Naive B cell (primary cell): Measurements from ENCODE around the gene ATP13A1. TPM values are rescaled to one million over a fixed set of nuclear protein-coding genes. Genes with fewer than 3 reads are reported as not detected.
"Not testable (repeated sequence)": the region's sequence is repeated elsewhere in the genome, so short reads cannot be mapped to it uniquely, and the experiment has no call there.

ENCODE experiments used
- ATAC-seq, 2 donors: fragments of 150-1000 bp; cut with Tn5 transposase; 2 replicates each; pipeline ENCODE4 v1.10.0; 2021; ENCODE audit warnings: low read depth in 2 of 2, mild to moderate bottlenecking in 2 of 2, moderate library complexity in 2 of 2
- DNase-seq: peaks from one replicate; pipeline ENCODE4 v3.0.0; 2022
- H3K27ac Mint-ChIP-seq, 6 donors: one replicate each; pipeline ENCODE4 v1.8.0; 2020 to 2022; ENCODE audit warnings: mild to moderate bottlenecking in 6 of 6, mixed read lengths in 6 of 6, moderate library complexity in 5 of 6, inconsistent platforms in 2 of 6
- H3K27me3 Mint-ChIP-seq, 3 donors: one replicate each; pipeline ENCODE4 v1.8.0; 2021 to 2022; ENCODE audit warnings: mixed read lengths in 3 of 3, mild to moderate bottlenecking in 1 of 3
- H3K36me3 Mint-ChIP-seq, 2 donors: one replicate each; pipeline ENCODE4 v1.8.0; 2020 to 2022; ENCODE audit warnings: mixed read lengths in 2 of 2, inconsistent platforms in 1 of 2, mild to moderate bottlenecking in 1 of 2
- H3K4me1 Mint-ChIP-seq, 3 donors: one replicate each; pipeline ENCODE4 v1.8.0; 2020 to 2022; ENCODE audit warnings: mixed read lengths in 3 of 3, inconsistent platforms in 1 of 3, mild to moderate bottlenecking in 1 of 3, moderate library complexity in 1 of 3
- H3K4me3 Mint-ChIP-seq, 8 donors: one replicate each; pipeline ENCODE4 v1.8.0; 2020 to 2022; ENCODE audit warnings: mild to moderate bottlenecking in 8 of 8, mixed read lengths in 8 of 8, moderate library complexity in 8 of 8, inconsistent platforms in 2 of 8
- H3K9me3 Mint-ChIP-seq, 7 donors: one replicate each; pipeline ENCODE4 v1.8.0; 2020 to 2022; ENCODE audit warnings: mixed read lengths in 7 of 7, mild to moderate bottlenecking in 5 of 7, inconsistent platforms in 2 of 7, moderate library complexity in 1 of 7
- polyA plus RNA-seq, 6 donors: library from polyadenylated mRNA; unstranded; fragments of 300-500 nt; fragmentation: Illumina TruSeq; gene quantifications; one replicate each; pipeline ENCODE4 v1.2.3, GENCODE V29; 2021; ENCODE audit warnings: low read depth in 6 of 6

ATP13A1 gene
- 10 to 100 TPM; 13.2 to 59.0 (median 17.5) TPM for polyA plus RNA-seq

DNA sequence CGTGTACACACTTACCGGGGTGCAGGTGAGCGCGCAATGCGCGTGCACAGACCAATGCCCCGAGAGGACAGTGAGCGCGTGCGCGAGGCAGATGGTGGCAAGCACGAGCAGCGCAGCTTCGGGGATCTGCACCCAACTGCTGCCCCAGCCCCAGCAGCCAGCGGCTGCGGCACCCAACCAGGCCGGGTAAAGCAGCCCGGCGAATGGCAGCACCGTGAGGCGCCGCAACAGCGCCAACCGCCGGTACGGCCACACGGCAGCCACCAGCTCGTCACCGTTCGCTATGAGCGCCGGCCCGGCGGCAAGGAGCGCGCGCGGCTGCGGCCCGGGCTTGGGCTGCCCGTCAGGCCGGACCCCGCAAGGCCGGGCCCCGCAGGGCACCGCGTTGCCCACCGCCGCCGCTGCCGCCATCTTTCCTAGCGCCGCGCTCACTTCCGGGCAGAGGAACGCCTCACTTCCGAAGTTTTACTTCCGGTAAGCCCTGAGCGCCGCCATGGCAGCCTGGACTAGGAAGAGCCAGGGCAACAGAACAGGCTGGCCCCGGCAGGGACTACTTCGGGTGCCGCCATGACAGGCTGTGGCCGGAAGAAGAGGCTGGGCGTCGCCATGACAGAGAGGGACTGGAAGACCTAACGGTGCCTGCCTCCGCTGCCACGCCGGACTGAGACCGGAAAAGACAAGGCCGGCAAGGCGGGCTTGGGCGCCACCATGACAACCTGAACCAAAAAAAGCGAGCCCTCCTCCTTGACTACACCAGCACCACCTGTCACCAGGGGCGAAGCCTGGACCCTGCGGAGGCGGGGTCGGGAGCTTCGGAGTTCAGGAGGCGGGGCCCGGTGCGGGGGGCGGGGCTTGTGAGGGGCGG is at the start of gene ATP13A1:
TSS of gene ATP13A1 (minus strand) at position 421 of the 865 bp plus-strand sequence. CDS start at position 411, 10 bp downstream.
- peak; percentile 74 to 76 for ATAC-seq
- no peaks in the 10 kb centered on the region for H3K27me3 Mint-ChIP-seq
- H3K4me1 Mint-ChIP-seq: peaks cover 24 to 57% (median 38%) of the 10 kb centered on the region in 3 donors
- peaks cover 0 to 1% of the 10 kb centered on the region in 2 donors for H3K36me3 Mint-ChIP-seq
- H3K27ac Mint-ChIP-seq: peak within 1 kb of the TSS; percentile 86 to 99 (median 98)
- DNase-seq: peak; percentile 96
- H3K4me3 Mint-ChIP-seq: peak within 1 kb of the TSS; percentile 76 to 96 (median 96)
- no peaks in the 10 kb centered on the region for H3K9me3 Mint-ChIP-seq

- H3K9me3 Mint-ChIP-seq: peaks cover 8 to 97% (median 84%) of the 10 kb centered on the region in 7 donors
- H3K27ac Mint-ChIP-seq: no peak overlapping the region
- no peak overlapping the region for H3K4me3 Mint-ChIP-seq
- DNase-seq: no peak
- no peak for ATAC-seq
- H3K27me3 Mint-ChIP-seq: no peaks in the 10 kb centered on the region
- peaks cover 56 to 60% of the 10 kb centered on the region in 2 donors for H3K36me3 Mint-ChIP-seq
- H3K4me1 Mint-ChIP-seq: peaks cover 0 to 5% (median 0%) of the 10 kb centered on the region in 3 donors
Measured at GRCh38 chr19:19711934-19712828, 48.7 kb upstream of the ATP13A1 start.

GRCh38 chr19:19711306-19711933 is 47.9 kb upstream of the ATP13A1 start:
- peaks cover 52 to 53% of the 10 kb centered on the region in 2 donors for H3K36me3 Mint-ChIP-seq
- no peak overlapping the region for H3K27ac Mint-ChIP-seq
- no peaks in the 10 kb centered on the region for H3K4me1 Mint-ChIP-seq
- peaks cover 5 to 97% (median 83%) of the 10 kb centered on the region in 7 donors for H3K9me3 Mint-ChIP-seq
- no peaks in the 10 kb centered on the region for H3K27me3 Mint-ChIP-seq
- no peak overlapping the region for H3K4me3 Mint-ChIP-seq
- DNase-seq (no peak), ATAC-seq (no peak)

GRCh38 chr19:19710506-19710905 is 47.0 kb upstream of the ATP13A1 start:
- no peak for ATAC-seq
- no peak for DNase-seq
- Mint-ChIP-seq H3K4me1 (no peaks in the 10 kb centered on the region), H3K27me3 (no peaks in the 10 kb centered on the region), H3K27ac (no peak overlapping the region), H3K9me3 (peaks cover 5 to 97% (median 81%) of the 10 kb centered on the region in 7 donors), H3K36me3 (peaks cover 43 to 45% of the 10 kb centered on the region in 2 donors), H3K4me3 (no peak overlapping the region)

- ATAC-seq: no peak
- no peak for DNase-seq
- Mint-ChIP-seq H3K36me3 (peaks cover 22 to 35% of the 10 kb centered on the region in 2 donors), H3K27me3 (no peaks in the 10 kb centered on the region), H3K9me3 (peaks cover 7 to 90% (median 58%) of the 10 kb centered on the region in 7 donors), H3K27ac (no peak overlapping the region), H3K4me3 (no peak overlapping the region), H3K4me1 (no peaks in the 10 kb centered on the region)
Measured at GRCh38 chr19:19704836-19705235, 41.4 kb upstream of the ATP13A1 start.

DNA sequence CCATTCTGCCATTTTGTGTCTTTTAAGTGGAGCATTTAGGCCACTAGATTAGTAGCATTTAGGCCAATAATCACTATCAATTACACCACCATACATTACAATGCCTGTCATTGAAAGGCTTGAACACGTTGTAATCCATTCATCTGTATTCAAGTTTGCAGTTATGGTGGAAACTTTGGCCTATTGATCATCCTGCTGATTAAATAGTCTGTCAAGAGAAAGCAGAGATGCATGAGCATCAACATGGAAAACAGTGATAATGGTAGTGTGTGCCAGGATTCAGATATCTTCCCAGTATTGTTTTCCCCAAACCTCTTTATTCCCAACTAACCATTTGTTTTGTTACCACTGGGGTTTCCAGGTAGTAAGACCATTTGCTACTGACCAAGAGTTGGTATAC is 37.0 kb upstream of the ATP13A1 start:
- not testable (repeated sequence) for H3K27ac Mint-ChIP-seq, ATAC-seq, H3K27me3 Mint-ChIP-seq, H3K4me3 Mint-ChIP-seq, H3K4me1 Mint-ChIP-seq, DNase-seq
- peaks cover 4 to 50% (median 19%) of the 10 kb centered on the region in 7 donors for H3K9me3 Mint-ChIP-seq
- H3K36me3 Mint-ChIP-seq: peaks cover 7 to 24% of the 10 kb centered on the region in 2 donors

GRCh38 chr19:19697589-19697988 is 34.1 kb upstream of the ATP13A1 start:
- H3K27ac Mint-ChIP-seq: no peak overlapping the region
- H3K9me3 Mint-ChIP-seq: peaks cover 0 to 23% (median 6%) of the 10 kb centered on the region in 7 donors
- no peaks in the 10 kb centered on the region for H3K4me1 Mint-ChIP-seq
- H3K36me3 Mint-ChIP-seq: peaks cover 0 to 5% of the 10 kb centered on the region in 2 donors
- DNase-seq: no peak
- H3K4me3 Mint-ChIP-seq: no peak overlapping the region
- H3K27me3 Mint-ChIP-seq: no peaks in the 10 kb centered on the region
- ATAC-seq: no peak

- DNase-seq (no peak), ATAC-seq (no peak)
- Mint-ChIP-seq H3K36me3 (peaks cover 0 to 5% of the 10 kb centered on the region in 2 donors), H3K4me1 (no peaks in the 10 kb centered on the region), H3K9me3 (peaks cover 0 to 17% (median 6%) of the 10 kb centered on the region in 7 donors), H3K27me3 (no peaks in the 10 kb centered on the region), H3K4me3 (no peak overlapping the region), H3K27ac (no peak overlapping the region)
Measured at GRCh38 chr19:19696386-19696785, 32.9 kb upstream of the ATP13A1 start.

DNA sequence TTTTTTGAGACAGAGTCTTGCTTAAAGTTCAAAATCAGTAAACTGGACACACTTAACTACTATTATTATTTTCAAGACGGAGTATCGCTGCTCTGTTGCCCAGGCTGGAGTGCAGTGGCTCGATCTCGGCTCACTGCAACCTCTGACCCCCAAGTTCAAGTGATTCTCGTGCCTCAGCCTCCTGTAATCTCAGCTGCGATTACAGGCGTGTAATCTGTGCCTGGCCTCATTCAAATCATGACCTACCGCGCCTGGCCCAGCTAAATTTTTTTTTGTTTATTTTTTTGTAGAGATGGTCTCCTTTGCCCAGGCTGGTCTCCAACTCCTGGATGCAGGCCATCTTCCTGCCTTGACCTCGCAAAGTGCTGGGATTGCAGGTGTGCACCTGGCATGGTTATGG is 28.2 kb upstream of the ATP13A1 start:
- H3K36me3 Mint-ChIP-seq: peaks cover 0 to 2% of the 10 kb centered on the region in 2 donors
- ATAC-seq (no peak), DNase-seq (no peak)
- H3K27ac Mint-ChIP-seq: no peak overlapping the region
- no peaks in the 10 kb centered on the region for H3K27me3 Mint-ChIP-seq
- H3K9me3 Mint-ChIP-seq: peaks cover 0 to 3% (median 0%) of the 10 kb centered on the region in 7 donors
- no peaks in the 10 kb centered on the region for H3K4me1 Mint-ChIP-seq
- peak overlapping the region in 1 of 8 donors; percentile 70 for H3K4me3 Mint-ChIP-seq

GRCh38 chr19:19689023-19689422 is 25.5 kb upstream of the ATP13A1 start:
- H3K27me3 Mint-ChIP-seq, ATAC-seq, H3K4me3 Mint-ChIP-seq, DNase-seq, H3K4me1 Mint-ChIP-seq, H3K36me3 Mint-ChIP-seq: not testable (repeated sequence)
- Mint-ChIP-seq H3K27ac (peak overlapping the region in 1 of 6 donors; percentile 62), H3K9me3 (peaks cover 4 to 18% (median 8%) of the 10 kb centered on the region in 7 donors)

DNA sequence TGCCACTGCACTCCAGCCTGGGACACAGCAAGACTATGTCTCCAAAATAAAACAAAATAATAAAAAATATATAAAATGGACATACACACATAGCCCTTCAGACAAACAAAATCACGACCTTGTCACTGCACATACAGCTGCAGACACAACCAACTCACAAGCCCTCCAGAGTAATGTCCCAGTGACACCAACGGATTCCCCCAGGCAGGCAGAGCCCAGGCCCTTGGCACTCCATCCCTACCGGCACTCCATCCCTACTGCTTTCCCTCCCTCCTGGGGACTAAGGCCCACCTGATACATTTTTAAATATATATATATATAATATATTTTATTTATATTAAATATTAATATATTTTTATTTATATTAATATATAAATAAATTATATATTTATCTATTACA is 23.6 kb upstream of the ATP13A1 start:
- DNase-seq: no peak
- no peak for ATAC-seq
- peaks cover 0 to 4% (median 0%) of the 10 kb centered on the region in 3 donors for H3K4me1 Mint-ChIP-seq
- no peak overlapping the region for H3K4me3 Mint-ChIP-seq
- H3K27ac Mint-ChIP-seq: peak overlapping the region in 1 of 6 donors; percentile 50
- peaks cover 15 to 23% of the 10 kb centered on the region in 2 donors for H3K36me3 Mint-ChIP-seq
- peaks cover 6 to 33% (median 15%) of the 10 kb centered on the region in 7 donors for H3K9me3 Mint-ChIP-seq
- no peaks in the 10 kb centered on the region for H3K27me3 Mint-ChIP-seq

- H3K4me3 Mint-ChIP-seq: no peak overlapping the region
- peaks cover 0 to 4% (median 0%) of the 10 kb centered on the region in 3 donors for H3K4me1 Mint-ChIP-seq
- no peaks in the 10 kb centered on the region for H3K27me3 Mint-ChIP-seq
- ATAC-seq: no peak
- no peak for DNase-seq
- peaks cover 6 to 33% (median 15%) of the 10 kb centered on the region in 7 donors for H3K9me3 Mint-ChIP-seq
- H3K36me3 Mint-ChIP-seq: peaks cover 15 to 23% of the 10 kb centered on the region in 2 donors
- peak overlapping the region in 1 of 6 donors; percentile 50 for H3K27ac Mint-ChIP-seq
Measured at GRCh38 chr19:19686580-19686979, 23.1 kb upstream of the ATP13A1 start.

- DNase-seq, ATAC-seq, H3K4me1 Mint-ChIP-seq, H3K27me3 Mint-ChIP-seq: not testable (repeated sequence)
- H3K4me3 Mint-ChIP-seq: peak overlapping the region in 1 of 8 donors; percentile 40
- peak overlapping the region in 1 of 6 donors; percentile 42 for H3K27ac Mint-ChIP-seq
- peaks cover 6 to 38% (median 15%) of the 10 kb centered on the region in 7 donors for H3K9me3 Mint-ChIP-seq
- peaks cover 19 to 27% of the 10 kb centered on the region in 2 donors for H3K36me3 Mint-ChIP-seq
Measured at GRCh38 chr19:19686119-19686518, 22.6 kb upstream of the ATP13A1 start.
